DMS 273 treated with DMSO at 0.1 percent for 48 hours (cell line): ENCODE results near the gene MYO1E.
"Not testable (repeated sequence)": the region's sequence is repeated elsewhere in the genome, so short reads cannot be mapped to it uniquely, and the experiment has no call there.

Experiments used
- DNase-seq: peaks from one replicate; lab custom pipeline; 2025; lab: John Stamatoyannopoulos, UW

The MYO1E gene

GRCh38 chr15:59372352-59373211, at the start of gene MYO1E:
MYO1E (minus strand) TSS chr15:59372871; CDS start chr15:59372500, 371 bp downstream.
- DNase-seq: peak; percentile 87

- no peak for DNase-seq
Measured at GRCh38 chr15:59420986-59421618, 48.4 kb upstream of the MYO1E start.

GRCh38 chr15:59420108-59420507, 47.4 kb upstream of the MYO1E start:
- DNase-seq: no peak

GRCh38 chr15:59419170-59419569, 46.5 kb upstream of the MYO1E start:
- DNase-seq: no peak

GRCh38 chr15:59416816-59417215, 44.1 kb upstream of the MYO1E start:
- no peak for DNase-seq

GRCh38 chr15:59413577-59413976, 40.9 kb upstream of the MYO1E start:
- no peak for DNase-seq

GRCh38 chr15:59410391-59410896, 37.8 kb upstream of the MYO1E start:
- no peak for DNase-seq

- no peak for DNase-seq
Measured at GRCh38 chr15:59407946-59408345, 35.3 kb upstream of the MYO1E start.

GRCh38 chr15:59406446-59406845, 33.8 kb upstream of the MYO1E start:
- DNase-seq: no peak

GRCh38 chr15:59405079-59405478, 32.4 kb upstream of the MYO1E start:
- DNase-seq: no peak

GRCh38 chr15:59401824-59402569, 29.3 kb upstream of the MYO1E start:
- no peak for DNase-seq

GRCh38 chr15:59401051-59401823, 28.6 kb upstream of the MYO1E start:
- not testable (repeated sequence) for DNase-seq

GRCh38 chr15:59400103-59400813, 27.6 kb upstream of the MYO1E start:
- no peak for DNase-seq

- DNase-seq: no peak
Measured at GRCh38 chr15:59399465-59400102, 26.9 kb upstream of the MYO1E start.

GRCh38 chr15:59398220-59398619, 25.5 kb upstream of the MYO1E start:
- DNase-seq: no peak

- DNase-seq: no peak
Measured at GRCh38 chr15:59396679-59397078, 24.0 kb upstream of the MYO1E start.

GRCh38 chr15:59396211-59396610, 23.5 kb upstream of the MYO1E start:
- DNase-seq: no peak

GRCh38 chr15:59394166-59394661, 21.5 kb upstream of the MYO1E start:
- DNase-seq: no peak

- DNase-seq: no peak
Measured at GRCh38 chr15:59392299-59392698, 19.6 kb upstream of the MYO1E start.

- DNase-seq: no peak
Measured at GRCh38 chr15:59388670-59389069, 16.0 kb upstream of the MYO1E start.
